ENCODE results near the gene RPS6KA2.

- TF ChIP-seq MYC (IDR thresholded peaks at IDR 0.05; ENCODE audit: low read depth, low read length) = no peak
- TF ChIP-seq, protein P1, sequence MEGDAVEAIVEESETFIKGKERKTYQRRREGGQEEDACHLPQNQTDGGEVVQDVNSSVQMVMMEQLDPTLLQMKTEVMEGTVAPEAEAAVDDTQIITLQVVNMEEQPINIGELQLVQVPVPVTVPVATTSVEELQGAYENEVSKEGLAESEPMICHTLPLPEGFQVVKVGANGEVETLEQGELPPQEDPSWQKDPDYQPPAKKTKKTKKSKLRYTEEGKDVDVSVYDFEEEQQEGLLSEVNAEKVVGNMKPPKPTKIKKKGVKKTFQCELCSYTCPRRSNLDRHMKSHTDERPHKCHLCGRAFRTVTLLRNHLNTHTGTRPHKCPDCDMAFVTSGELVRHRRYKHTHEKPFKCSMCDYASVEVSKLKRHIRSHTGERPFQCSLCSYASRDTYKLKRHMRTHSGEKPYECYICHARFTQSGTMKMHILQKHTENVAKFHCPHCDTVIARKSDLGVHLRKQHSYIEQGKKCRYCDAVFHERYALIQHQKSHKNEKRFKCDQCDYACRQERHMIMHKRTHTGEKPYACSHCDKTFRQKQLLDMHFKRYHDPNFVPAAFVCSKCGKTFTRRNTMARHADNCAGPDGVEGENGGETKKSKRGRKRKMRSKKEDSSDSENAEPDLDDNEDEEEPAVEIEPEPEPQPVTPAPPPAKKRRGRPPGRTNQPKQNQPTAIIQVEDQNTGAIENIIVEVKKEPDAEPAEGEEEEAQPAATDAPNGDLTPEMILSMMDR (IDR thresholded peaks at IDR 0.05; ENCODE audit: extremely low read depth in 1 of 2, insufficient read depth in 1 of 2, low read depth in 1 of 2, low read length in 2 of 2) = no peak
- TF ChIP-seq POLR2AphosphoS5 (IDR thresholded peaks at IDR 0.05; ENCODE audit: insufficient read depth, low read depth, low read length) = no peak
Measured at GRCh38 chr6:166387642-166388289, 239.3 kb downstream of the RPS6KA2 start.

All from endothelial cell of umbilical vein (primary cell).